Measurements from ENCODE around the gene KCNIP4. TPM values are rescaled to one million over a fixed set of nuclear protein-coding genes. Genes with fewer than 3 reads are reported as not detected.

Gene KCNIP4
- total and polyA plus RNA-seq, 2 donors from 2014 or later: 9.8 to 43.9 TPM

GRCh38 chr4:21569638-21570037 lies 378.9 kb downstream of the KCNIP4 start:
- Histone ChIP-seq H3K9ac (ENCODE audit: low read length in 3 of 3) (no peak overlapping the region), H3K4me1 (ENCODE audit: control insufficient read depth in 2 of 3, insufficient read depth in 2 of 3, low read depth in 1 of 3, low read length in 3 of 3) (no peaks in the 10 kb centered on the region), H3K27me3 (ENCODE audit: control insufficient read depth, insufficient read depth, low read length) (no peaks in the 10 kb centered on the region), H3K36me3 (ENCODE audit: control insufficient read depth in 2 of 3, insufficient read depth in 3 of 3, low read length in 3 of 3) (no peaks in the 10 kb centered on the region), H3K9me3 (ENCODE audit: control insufficient read depth in 2 of 3, insufficient read depth in 1 of 3, low read length in 3 of 3) (no peaks in the 10 kb centered on the region), H3K27ac (ENCODE audit: low read depth in 2 of 2, low read length in 2 of 2) (no peak overlapping the region), H3K4me3 (ENCODE audit: low read length in 3 of 3) (no peak overlapping the region)
- FAIRE-seq (no peak), DNase-seq (no peak)
- no peak for TF ChIP-seq CTCF (IDR thresholded peaks at IDR 0.05; ENCODE audit: borderline replicate concordance, extremely low read depth, insufficient read depth)
- intact Hi-C loops (cut with DNase I): no loop called here

- Histone ChIP-seq H3K27me3 (ENCODE audit: control insufficient read depth, insufficient read depth, low read length) (no peaks in the 10 kb centered on the region), H3K9me3 (ENCODE audit: control insufficient read depth in 2 of 3, insufficient read depth in 1 of 3, low read length in 3 of 3) (no peaks in the 10 kb centered on the region), H3K27ac (ENCODE audit: low read depth in 2 of 2, low read length in 2 of 2) (no peak overlapping the region), H3K9ac (ENCODE audit: low read length in 3 of 3) (no peak overlapping the region), H3K36me3 (ENCODE audit: control insufficient read depth in 2 of 3, insufficient read depth in 3 of 3, low read length in 3 of 3) (no peaks in the 10 kb centered on the region), H3K4me3 (ENCODE audit: low read length in 3 of 3) (no peak overlapping the region), H3K4me1 (ENCODE audit: control insufficient read depth in 2 of 3, insufficient read depth in 2 of 3, low read depth in 1 of 3, low read length in 3 of 3) (no peaks in the 10 kb centered on the region)
- no peak for TF ChIP-seq CTCF (IDR thresholded peaks at IDR 0.05; ENCODE audit: borderline replicate concordance, extremely low read depth, insufficient read depth)
- intact Hi-C loops (cut with DNase I): no loop called here
- DNase-seq (no peak), FAIRE-seq (no peak)
Measured at GRCh38 chr4:21555083-21555482, 393.5 kb downstream of the KCNIP4 start.

- TF ChIP-seq CTCF (IDR thresholded peaks at IDR 0.05; ENCODE audit: borderline replicate concordance, extremely low read depth, insufficient read depth): no peak
- no peak for FAIRE-seq
- H3K4me1 ChIP-seq (ENCODE audit: control insufficient read depth in 2 of 3, insufficient read depth in 2 of 3, low read depth in 1 of 3, low read length in 3 of 3): no peaks in the 10 kb centered on the region
- no peak for DNase-seq
- no peaks in the 10 kb centered on the region for H3K36me3 ChIP-seq (ENCODE audit: control insufficient read depth in 2 of 3, insufficient read depth in 3 of 3, low read length in 3 of 3)
- no peak overlapping the region for H3K4me3 ChIP-seq (ENCODE audit: low read length in 3 of 3)
- H3K27ac ChIP-seq (ENCODE audit: low read depth in 2 of 2, low read length in 2 of 2): no peak overlapping the region
- H3K9ac ChIP-seq (ENCODE audit: low read length in 3 of 3): no peak overlapping the region
- intact Hi-C loops (cut with DNase I): no loop called here
- H3K9me3 ChIP-seq (ENCODE audit: control insufficient read depth in 2 of 3, insufficient read depth in 1 of 3, low read length in 3 of 3): no peaks in the 10 kb centered on the region
- no peaks in the 10 kb centered on the region for H3K27me3 ChIP-seq (ENCODE audit: control insufficient read depth, insufficient read depth, low read length)
Measured at GRCh38 chr4:21554500-21554899, 394.1 kb downstream of the KCNIP4 start.

GRCh38 chr4:21554066-21554465 lies 394.5 kb downstream of the KCNIP4 start:
- FAIRE-seq (no peak), DNase-seq (no peak)
- Histone ChIP-seq H3K9me3 (ENCODE audit: control insufficient read depth in 2 of 3, insufficient read depth in 1 of 3, low read length in 3 of 3) (no peaks in the 10 kb centered on the region), H3K4me1 (ENCODE audit: control insufficient read depth in 2 of 3, insufficient read depth in 2 of 3, low read depth in 1 of 3, low read length in 3 of 3) (no peaks in the 10 kb centered on the region), H3K36me3 (ENCODE audit: control insufficient read depth in 2 of 3, insufficient read depth in 3 of 3, low read length in 3 of 3) (no peaks in the 10 kb centered on the region), H3K9ac (ENCODE audit: low read length in 3 of 3) (no peak overlapping the region), H3K27ac (ENCODE audit: low read depth in 2 of 2, low read length in 2 of 2) (no peak overlapping the region), H3K27me3 (ENCODE audit: control insufficient read depth, insufficient read depth, low read length) (no peaks in the 10 kb centered on the region), H3K4me3 (ENCODE audit: low read length in 3 of 3) (no peak overlapping the region)
- no peak for TF ChIP-seq CTCF (IDR thresholded peaks at IDR 0.05; ENCODE audit: borderline replicate concordance, extremely low read depth, insufficient read depth)
- intact Hi-C loops (cut with DNase I): no loop called here

Measured in kidney (tissue), 14 donors.